Ureter (tissue), 1 donor: ENCODE measurements around the gene ULBP2. TPM values are rescaled to one million over a fixed set of nuclear protein-coding genes. Genes with fewer than 3 reads are reported as not detected.
"Not testable (repeated sequence)": the region's sequence is repeated elsewhere in the genome, so short reads cannot be mapped to it uniquely, and the experiment has no call there.

Source experiments
- DNase-seq: peaks from one replicate; pipeline ENCODE4 v3.0.0-alpha.2; 2020; ENCODE audit warnings: low spot score
- total RNA-seq: library from RNA; stranded (reverse); gene quantifications from one replicate; pipeline ENCODE4 v1.2.4, GENCODE V29; 2023
- donor health status: DM: yes; HTN: yes; CAD: no.

The ULBP2 gene
- total RNA-seq, 1 donor from 2014 or later = 3.0 TPM

- DNase-seq = no peak
Measured at GRCh38 chr6:149948616-149949015, 6.8 kb downstream of the ULBP2 start.

GRCh38 chr6:149950423-149950822 lies 8.6 kb downstream of the ULBP2 start:
- DNase-seq = no peak

GRCh38 chr6:149951096-149951495 lies 9.3 kb downstream of the ULBP2 start:
- no peak for DNase-seq

- no peak for DNase-seq
Measured at GRCh38 chr6:149951626-149952025, 9.8 kb downstream of the ULBP2 start.

DNA sequence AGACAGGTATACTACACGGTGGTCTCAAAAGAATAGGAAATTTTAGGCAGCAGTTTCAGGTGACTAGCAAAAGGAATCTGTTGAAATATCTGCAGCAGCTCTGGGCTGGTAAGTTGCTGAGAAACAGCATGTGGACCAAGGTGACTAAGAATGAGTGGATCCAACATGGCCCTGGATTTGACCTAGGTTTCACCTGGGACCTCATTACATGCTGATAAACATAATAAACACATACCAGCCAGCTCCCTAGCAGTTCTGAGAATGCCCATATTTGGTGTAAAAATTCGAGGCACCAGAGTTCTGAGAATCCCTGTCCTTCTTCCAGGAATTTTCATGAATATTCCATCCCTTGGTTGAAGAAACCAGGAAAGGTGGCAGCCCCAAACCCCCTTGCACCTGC lies 11.6 kb downstream of the ULBP2 start:
- peak; percentile 17 for DNase-seq

- peak; percentile 10 for DNase-seq
Measured at GRCh38 chr6:149953934-149954327, 12.1 kb downstream of the ULBP2 start.

DNA sequence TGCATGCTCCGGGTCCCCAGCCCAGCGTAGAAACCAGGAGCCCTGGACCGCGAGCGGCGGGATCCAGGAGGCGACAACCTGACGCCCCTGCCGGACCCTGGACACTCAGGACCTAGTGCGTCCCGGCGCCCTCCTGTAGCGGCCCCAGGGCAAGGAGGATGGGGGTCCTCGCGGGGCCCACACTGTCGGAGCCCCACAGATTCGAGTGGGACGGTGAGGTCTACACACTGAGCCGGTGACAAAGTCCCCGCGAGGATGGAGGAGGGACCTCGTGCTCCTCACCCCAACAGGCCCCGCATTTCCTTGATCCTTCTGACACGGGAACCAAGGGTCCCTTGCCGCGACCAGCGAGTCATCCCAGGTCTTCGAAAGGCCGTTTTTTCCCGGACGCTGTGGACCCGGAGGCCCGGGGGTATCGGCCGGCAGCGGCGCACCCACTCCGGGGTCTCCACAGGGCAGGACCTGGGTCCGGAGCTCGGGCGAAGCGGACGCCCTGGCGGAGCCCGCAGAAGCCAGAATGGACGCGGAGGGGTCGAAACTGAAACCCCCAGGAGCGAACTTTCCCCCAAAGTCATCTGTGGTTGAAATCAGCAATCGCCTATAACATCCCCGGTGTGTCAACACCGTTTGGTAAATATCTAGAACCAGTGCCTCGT lies 12.6 kb downstream of the ULBP2 start:
- peak; percentile 37 for DNase-seq

DNA sequence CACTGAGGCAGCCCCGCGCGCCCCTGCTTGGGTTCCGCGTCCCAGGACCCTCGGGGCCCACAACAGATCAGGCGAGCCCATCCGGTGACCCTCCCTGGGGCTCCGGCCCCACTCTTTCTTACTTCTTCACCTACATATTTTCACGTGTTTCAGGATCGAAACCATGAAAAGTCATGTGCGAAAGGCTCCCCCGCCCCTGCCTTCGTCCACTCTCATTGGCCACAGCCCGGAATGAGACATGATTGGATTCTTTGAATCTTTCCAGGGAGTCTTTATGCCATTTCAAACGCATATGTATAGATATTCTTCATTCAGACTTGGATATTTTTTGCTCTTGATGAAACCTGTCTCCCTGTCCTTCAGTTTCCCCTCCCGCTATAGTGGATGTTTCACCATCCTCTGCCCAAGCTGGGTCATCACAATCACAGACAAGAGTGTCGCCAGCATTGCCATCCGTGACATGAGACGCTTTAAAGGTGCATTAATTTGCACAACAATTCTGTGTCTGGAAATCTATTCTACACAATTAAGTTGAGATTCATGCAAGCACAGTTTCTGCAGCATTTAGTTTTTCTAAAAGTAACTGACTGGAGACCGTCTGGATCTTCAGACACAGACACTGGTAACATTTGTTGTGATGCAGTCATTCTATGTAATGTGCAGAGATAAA lies 13.3 kb downstream of the ULBP2 start:
- DNase-seq = peak; percentile 17

- peak; percentile 15 for DNase-seq
Measured at GRCh38 chr6:149955654-149956317, 14.0 kb downstream of the ULBP2 start.

DNA sequence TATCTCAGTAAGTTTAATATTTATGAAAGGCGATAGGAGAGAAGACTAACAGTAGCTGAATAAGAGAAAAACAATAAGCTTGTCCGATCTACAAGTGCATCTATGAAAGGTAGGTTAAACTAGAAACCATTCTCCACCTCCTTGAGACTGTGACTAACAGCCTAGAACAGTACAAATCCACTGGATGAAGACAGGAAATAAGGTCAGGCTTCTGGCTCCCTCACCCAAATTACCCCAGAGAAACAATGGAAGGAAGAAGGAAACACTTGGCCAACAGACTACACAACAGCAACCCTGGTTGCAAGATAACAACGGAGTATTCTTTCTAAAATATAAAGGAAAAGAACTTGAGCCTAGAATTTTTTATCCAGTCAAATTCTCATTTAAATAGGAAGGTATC lies 16.3 kb downstream of the ULBP2 start:
- not testable (repeated sequence) for DNase-seq

- DNase-seq = not testable (repeated sequence)
Measured at GRCh38 chr6:149959806-149960205, 18.0 kb downstream of the ULBP2 start.

GRCh38 chr6:149960488-149960887 lies 18.7 kb downstream of the ULBP2 start:
- DNase-seq = peak; percentile 35

GRCh38 chr6:149961728-149962425 lies 20.1 kb downstream of the ULBP2 start:
- DNase-seq = no peak

GRCh38 chr6:149962461-149963211 lies 20.8 kb downstream of the ULBP2 start:
- peak; percentile 41 for DNase-seq

- DNase-seq = peak; percentile 46
Measured at GRCh38 chr6:149963212-149963461, 21.3 kb downstream of the ULBP2 start.

DNA sequence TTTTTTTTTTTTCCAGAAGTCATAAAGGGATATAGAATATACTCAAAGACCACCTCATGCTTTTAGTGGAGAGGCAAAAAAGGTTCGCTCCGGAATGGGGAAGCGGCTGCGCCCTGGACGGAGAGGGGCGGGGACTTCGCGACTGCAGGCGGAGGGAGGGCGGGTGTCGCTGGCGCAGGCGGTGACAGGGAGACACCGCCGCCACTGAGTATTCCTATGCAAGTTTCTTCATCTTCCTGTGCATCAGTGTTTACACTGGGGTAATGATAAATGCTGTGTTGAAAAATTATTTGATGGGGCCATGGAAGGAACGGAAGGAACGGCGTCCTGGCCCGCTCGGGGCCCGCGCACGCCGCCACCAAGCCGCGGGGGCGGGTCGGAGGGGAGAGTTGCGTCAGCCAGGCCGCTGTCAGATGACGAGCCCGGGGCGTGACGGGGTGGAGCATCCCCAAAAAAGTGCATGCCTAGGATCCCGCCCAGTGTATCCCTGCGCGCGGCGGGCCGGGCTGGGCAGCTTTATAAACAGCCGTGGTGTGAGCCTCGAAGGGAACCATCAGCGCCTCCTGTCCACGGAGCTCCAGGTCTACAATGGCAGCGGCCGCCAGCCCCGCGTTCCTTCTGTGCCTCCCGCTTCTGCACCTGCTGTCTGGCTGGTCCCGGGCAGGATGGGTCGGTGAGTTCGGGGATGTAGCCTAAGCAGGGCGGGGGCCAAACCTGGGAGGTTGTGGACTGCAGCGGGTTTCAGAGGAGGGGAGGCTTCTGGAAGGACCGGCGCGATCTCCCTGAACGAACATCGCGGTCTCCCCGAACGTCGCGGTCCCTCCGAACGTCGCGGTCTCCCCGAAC lies 21.9 kb downstream of the ULBP2 start, which contains the start of gene ULBP1:
Gene ULBP1 (plus strand): TSS at position 482 of the 846 bp plus-strand sequence. CDS start 107 bp downstream, at position 589.
- DNase-seq = peak; percentile 88

GRCh38 chr6:149964308-149965193 lies 22.7 kb downstream of the ULBP2 start:
- peak; percentile 45 for DNase-seq

DNA sequence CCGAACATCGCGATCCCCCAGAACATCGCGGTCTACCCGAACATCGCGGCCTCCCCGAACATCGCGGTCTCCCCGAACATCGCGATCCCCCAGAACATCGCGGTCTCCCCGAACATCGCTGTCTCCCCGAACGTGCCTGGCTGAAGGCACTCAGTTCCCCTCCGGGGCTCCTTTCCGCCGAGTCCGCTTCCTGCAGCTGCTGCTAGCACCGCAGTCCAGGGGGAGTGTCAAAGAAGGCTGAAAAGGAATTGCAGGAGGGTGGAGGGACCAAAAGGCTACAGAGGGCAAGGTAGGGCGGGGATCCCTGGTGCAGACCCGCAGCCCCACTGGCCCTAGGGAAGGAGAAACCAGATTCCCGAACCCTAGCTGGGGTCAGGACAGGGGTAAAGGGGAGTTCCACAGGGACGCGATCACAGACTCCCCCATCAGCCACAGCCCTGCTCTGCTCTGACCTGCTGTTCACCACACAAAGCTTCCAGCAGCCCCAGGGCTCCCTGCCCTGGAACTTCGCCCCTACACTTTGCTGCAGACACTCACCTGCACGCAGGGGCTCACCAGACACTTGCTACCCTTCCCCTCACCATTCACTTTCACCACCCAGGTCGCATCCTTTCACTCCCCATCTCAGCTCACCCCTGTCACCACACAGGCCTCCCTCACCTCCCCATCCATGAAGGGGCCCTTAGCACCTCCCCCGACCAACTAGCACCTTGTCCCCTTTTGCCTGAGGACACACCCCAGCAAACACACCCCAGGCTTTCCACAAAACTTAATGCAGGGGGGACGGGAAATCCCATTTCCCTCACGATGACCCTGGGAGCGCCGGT lies 23.6 kb downstream of the ULBP2 start:
- peak; percentile 45 for DNase-seq

- DNase-seq = peak; percentile 24
Measured at GRCh38 chr6:149966319-149966718, 24.5 kb downstream of the ULBP2 start.
